NOMO-1 (cell line): Measurements from ENCODE around the gene RLN3.

ENCODE experiments used
- DNase-seq, 2 experiments: peaks; one replicate each; lab custom pipeline; 2025; ENCODE audit not compliant: unreplicated experiment in 2 of 2; lab: John Stamatoyannopoulos, UW

The RLN3 gene

DNA sequence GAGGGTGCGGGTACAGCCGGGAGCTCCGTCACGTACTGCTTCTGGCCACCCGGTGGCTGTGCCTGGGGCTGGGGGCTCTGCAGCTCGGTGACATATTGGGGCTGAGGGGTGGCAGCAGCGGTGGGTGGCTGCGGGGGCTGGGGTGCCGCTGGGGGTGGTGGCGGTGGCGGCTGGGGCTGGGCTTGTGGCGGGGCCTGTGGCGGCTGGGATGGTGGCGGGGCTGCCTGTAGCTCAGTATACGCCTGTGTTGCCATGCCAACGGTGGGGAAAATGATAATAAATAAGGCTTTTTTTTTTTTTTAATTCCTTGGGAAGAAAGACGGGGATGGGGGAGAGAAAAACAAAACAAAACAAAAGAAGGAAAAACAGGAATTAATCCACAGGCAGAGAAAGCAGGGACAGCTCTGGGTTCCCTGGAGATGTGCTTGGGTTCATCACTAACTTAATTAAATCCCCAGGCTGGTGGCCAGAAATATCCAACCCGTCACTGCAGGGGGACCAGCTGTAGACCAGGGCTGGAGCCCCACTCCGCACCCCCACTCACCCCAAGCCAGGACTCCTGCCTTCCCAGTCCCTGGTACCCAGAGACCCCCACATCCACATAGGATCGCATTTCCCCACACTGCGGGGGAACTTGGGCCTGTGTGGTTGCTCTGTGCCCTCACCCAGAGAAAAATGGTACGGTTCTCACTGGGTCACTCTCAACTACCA, 34.2 kb upstream of the RLN3 start:
- DNase-seq: no peak

GRCh38 chr19:13995017-13995728, 32.8 kb upstream of the RLN3 start:
- DNase-seq: no peak

DNA sequence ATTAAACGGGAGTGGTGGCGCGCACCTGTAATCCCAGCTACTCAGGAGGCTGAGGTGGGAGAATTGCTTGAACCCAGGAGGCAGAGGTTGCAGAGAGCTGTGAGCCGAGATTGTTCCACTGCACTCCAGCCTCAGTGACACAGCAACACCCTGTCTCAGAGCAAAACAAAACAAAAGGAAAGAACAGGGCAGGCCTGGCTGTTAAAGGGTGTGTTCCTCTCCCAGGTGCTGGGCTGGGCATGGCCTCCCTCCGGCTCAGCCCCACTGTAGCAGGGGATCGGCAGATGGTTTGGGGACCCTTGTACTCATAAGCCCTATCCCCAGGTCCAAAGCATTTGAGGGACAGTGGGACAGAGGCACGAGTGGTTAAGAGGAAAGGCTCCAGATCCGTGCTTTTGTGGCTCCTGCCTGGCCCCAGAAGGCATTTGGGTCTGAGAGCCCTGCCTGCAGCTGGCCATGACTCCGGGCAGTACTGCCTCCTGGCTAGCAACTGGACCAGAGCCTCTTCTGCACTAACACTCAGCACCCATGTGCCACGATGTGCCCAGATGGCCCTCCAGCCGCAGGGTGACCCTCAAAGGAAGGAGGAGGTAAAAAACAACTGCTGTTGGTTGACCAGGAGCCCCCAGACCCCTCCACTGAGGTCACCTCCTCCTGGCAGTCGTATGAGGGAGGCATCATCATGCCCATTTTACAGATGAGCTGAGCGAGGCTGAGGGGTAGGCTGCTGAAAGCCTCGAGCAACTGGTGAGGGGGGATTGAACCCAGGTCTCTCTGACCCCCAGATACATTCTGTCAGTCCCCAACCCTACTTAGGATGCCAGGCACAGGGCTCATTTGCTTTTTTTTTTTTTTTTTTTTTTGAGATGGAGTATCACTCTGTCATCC, 31.8 kb upstream of the RLN3 start:
- DNase-seq: no peak

DNA sequence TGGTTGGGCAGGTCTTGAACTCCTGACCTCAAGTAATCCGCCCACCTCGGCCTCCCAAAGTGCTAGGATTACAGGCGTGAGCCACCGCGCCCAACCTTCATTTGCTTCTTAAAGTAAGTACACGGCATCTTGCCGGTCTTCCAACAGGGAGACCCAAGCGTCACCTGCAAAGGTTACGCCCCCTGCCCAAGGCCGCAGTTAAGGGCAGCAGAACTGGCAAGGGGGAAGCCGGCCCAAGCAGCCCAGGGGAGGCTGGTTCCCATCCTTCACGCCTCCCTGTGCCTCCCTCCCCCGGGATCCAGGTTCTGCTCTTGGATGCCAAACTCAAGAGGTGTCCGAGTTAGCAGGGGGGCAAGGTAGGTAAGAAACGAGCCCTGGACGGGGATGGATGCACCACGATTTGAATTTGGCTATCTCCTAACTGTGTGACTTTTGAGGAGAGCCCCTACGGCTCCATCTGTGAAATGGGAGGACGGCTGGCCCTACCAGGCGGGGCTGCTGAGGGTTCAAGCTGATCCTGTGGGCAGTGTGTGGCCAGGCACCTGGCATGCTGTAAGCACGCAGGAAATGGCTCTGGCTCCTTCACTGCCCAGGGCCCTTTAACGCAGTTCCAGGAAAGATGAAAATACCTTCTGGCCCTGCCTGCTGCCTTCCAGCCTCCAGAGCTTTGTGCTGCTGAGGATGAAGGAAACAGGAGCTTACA, 30.9 kb upstream of the RLN3 start:
- no peak for DNase-seq

GRCh38 chr19:13997631-13997962, 30.4 kb upstream of the RLN3 start:
- DNase-seq: no peak

DNA sequence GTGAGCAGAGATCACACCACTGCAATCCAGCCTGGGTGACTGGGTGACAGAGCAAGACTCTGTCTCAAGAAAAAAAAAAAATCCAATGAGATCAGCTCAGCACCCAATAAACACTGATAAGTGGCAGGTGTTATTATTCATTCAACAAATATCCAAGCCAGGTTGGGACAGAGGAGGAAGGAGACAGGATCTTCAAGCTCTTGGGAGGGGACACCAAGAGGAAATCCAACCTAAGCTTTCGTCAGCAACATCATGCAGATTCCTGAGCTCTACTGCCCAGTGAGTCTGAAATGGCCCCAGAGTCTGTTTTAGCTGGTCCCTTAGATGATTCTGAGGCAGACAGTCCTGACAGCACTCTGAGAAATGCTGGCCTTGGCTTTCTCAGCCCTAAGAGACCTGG, 29.5 kb upstream of the RLN3 start:
- no peak for DNase-seq

DNA sequence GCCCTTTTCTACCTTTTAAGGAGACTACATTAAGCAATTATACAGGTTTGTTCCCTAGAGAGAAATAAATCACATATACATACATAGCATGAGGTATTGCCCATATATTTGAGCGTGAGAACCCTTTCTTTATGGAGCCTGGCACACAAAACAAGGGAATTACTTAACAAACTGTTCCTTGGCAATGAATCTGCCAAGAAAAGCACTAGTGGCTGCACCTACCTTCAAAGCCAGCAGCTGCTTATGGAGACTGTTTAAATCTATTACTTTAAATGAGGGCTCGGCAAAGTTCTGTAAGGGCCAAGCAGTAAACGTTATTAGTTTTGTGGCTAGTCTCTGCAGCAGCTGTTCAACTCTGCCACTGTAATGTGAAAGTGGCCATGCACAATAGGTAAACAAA, 28.9 kb upstream of the RLN3 start:
- no peak for DNase-seq

DNA sequence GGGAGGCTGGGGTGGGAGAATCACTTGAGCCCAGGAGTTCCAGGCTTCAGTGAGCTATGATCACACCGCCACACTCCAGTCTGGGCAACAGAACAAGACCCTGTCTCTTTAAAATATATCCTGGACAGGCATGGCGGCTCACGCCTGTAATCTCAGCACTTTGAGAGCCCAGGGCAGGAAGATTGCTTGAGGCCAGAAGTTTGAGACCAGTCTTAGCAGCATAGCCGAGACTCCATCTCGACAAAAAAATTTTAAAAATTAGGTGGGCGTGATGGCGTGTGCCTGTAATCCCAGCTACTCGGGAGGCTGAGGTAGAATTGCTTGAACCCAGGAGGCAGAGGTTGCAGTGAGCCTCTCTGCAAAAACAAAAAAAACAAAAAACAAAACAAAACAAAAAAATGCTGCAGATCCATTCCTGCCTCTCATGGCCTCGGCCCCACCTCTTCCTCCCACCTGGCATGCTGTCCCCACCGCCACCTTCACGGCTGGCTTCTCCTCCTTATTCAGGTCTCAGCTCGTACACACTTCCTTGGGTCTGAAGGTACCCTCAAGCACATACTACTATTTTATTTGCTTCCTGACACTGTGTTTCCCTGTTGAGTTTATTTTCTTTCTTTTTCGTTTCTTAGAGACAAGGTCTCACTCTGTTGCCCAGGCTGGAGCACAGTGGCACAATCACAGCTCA, 27.1 kb upstream of the RLN3 start:
- no peak for DNase-seq

- DNase-seq: no peak
Measured at GRCh38 chr19:14002571-14003250, 25.2 kb upstream of the RLN3 start.

DNA sequence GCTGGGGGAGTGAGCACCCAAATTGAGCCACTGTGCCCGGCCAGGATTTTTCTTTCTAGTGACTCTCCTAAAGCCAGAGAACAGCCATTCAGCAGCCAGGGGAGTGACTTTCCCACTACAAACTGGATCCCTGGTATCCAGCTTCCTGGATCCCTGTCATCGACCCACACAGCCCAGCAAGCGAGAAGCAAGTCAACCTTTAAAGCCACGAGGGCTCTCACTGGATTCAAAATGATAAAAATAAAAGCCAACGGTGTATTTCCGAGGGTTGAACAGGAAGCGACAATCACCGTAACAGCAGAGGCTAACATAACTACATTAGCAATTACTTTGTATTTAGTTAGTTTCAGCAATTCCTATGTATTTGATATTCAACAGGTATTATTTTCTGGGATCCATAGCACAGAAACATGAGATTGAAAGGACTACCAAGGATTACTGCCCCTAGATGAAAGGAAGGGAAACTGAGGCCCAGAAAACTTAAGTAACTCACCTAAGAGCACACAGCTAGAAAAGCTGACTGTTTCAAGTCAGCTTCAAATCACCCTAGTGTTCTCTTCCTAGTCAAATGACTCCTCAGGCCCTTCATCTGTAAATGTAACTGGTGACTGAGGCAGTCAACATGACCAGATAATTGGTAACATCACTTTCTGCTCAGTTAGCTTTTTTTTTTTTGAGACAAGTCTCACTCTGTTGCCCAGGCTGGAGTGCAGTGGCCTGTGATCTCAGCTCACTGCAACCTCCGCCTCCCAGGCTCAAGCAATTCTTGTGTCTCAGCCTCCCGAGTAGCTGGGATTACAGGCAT, 24.5 kb upstream of the RLN3 start:
- DNase-seq: no peak

DNA sequence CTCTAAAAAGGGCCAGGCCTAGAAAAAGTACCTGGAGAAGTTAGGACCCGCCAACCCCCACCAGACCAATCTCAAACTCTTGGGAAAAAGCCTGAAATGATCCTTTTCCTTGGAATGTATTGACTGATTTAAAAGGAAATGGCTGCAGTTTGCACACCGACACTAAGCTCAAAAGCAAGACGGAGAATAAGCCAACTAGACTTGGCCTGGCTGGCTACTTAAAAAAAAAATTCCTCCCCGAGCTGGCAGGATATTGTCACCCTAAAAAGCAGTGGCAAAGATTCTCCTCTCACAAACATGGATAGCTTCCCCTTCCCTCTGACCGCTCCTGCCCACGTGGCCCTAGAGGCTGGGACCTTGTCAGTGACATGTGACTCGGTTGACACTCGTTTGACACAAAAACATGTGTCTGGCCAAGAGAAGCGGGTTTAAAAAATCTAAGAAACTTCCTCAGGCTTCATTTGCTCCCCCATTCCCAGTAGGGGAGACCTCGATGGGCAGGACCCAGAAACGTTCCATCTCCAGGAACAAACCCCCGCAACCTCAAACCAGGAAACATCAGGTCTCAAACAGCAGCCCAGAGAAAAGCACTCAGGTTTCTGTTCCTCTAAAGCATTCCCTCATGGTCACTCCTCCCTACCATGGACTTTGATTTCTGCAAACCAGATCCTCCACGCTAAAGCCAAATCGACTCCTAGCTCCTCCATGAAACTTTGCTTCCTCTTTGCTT, 23.2 kb upstream of the RLN3 start:
- DNase-seq: peak; percentile 75 to 83

- DNase-seq: peak; percentile 60 to 83
Measured at GRCh38 chr19:14005349-14006084, 22.4 kb upstream of the RLN3 start.

DNA sequence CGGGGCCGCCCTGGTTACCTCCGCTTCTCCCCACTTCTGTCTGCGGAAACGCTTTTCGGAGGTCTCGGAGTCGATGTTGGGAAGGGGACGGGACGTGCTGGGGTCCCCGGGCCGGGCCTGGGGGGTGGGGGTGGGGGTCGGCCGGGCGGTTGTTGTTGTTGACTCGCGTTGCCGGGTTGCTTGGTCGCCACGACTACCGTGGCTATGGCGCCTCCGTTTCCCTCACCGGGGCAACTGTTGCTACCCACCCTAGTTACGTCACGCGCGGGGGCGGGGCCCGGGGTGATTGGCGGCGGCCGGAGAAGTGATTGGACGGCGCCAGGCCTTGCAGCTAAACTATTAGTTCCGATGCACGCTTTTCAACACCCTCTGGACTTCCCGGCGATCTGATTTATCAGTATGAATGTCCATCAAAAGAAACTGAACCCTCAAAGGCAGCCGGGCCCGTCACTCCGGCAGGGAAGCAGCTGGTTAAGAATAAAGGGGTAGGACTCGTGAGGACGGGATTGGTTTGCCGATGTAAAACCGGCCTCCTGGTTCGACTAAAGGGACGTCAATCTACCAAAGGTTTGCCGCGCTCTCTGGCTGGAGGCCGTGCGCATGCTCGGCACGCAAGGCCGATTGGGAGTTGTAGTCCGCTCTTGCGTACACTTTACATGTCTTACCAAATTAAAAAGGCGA, 21.7 kb upstream of the RLN3 start, which contains the start of gene RFX1:
RFX1 (minus strand) TSS at position 236 of the 681 bp plus-strand sequence. CDS start 12,477 bp downstream, outside the sequence.
- DNase-seq: peak; percentile 98 to 100

GRCh38 chr19:14006766-14007562, 21.0 kb upstream of the RLN3 start:
- no peak for DNase-seq

DNA sequence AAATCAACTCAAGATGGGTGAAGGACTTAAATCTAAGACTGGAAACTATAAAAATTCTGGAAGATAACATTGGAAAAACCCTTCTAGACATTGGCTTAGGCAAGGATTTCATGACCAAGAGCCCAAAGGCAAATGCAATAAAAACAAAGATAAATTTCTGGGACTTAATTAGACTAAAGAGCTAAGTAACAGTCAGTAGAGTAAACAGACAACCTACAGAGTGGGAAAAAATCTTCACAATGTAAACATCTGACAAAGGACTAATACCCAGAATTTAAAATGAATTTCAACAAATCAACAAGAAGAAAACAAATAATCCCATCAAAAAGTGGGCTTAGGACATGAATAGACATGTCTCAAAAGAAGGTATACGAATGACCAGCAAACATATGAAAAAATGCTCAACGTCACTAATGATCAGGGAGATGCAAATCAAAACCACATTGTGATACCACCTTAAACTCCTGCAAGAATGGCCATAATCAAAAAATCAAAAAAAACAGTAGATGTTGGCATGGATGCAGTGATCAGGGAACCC, 15.5 kb upstream of the RLN3 start:
- DNase-seq: no peak

DNA sequence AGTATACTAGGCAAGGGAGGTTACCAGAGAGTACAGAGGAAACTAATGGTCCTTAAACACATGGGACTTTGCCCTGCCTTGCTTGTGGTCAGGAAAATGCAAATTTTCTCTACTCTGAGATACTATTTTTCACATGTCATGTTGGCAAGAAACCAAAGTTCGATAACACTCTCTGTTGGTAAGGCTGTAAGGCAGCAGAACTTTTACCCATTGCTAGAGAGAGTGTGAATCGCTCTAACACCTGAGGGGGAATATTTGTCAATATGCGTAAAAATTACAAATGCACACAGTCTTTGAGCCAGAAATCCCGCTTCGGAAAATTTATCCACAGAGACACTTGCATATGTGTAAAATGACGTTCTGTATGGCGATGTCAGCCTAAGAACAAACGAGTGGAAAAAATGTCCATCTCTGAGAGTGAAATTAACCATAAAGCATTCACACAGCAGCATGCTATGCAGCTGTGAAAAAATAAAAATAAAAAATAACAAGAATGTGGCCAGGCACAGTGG, 12.4 kb upstream of the RLN3 start:
- DNase-seq: peak in 1 of 2 experiments; percentile 34
